Cardiac ventricle fibroblast (primary cell): ENCODE data around the gene PSAPL1. TPM values are rescaled to one million over a fixed set of nuclear protein-coding genes. Genes with fewer than 3 reads are reported as not detected.

Experiments
- total RNA-seq: library from RNA; depleted of rRNA; stranded (reverse); fragments of >200 nt; gene quantifications from 2 replicates; pipeline ENCODE4 v1.2.3, GENCODE V29; 2015

PSAPL1 gene, protein sequence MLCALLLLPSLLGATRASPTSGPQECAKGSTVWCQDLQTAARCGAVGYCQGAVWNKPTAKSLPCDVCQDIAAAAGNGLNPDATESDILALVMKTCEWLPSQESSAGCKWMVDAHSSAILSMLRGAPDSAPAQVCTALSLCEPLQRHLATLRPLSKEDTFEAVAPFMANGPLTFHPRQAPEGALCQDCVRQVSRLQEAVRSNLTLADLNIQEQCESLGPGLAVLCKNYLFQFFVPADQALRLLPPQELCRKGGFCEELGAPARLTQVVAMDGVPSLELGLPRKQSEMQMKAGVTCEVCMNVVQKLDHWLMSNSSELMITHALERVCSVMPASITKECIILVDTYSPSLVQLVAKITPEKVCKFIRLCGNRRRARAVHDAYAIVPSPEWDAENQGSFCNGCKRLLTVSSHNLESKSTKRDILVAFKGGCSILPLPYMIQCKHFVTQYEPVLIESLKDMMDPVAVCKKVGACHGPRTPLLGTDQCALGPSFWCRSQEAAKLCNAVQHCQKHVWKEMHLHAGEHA
- total RNA-seq: under 0.01 TPM in 1 of 2 replicates, not detected in the other

DNA sequence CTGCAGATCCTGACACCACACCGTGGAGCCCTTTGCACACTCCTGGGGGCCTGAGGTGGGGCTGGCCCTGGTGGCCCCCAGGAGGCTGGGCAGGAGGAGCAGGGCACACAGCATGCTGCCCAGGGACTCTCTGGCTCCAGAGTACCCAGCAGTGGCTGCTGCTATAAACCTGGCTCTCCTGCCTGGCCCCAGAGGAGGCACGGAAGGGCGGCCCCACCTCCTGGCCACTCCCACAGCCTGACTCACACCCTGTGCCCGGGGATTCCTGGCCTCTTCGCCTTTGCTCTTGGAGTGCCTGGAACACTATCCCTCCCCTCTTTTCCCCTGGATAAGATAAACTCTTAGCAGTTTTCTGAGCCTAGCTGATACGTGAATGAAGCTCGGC lies at the start of gene PSAPL1:
Gene PSAPL1 (minus strand): TSS at position 165 of the 385 bp plus-strand sequence. CDS start 51 bp downstream, at position 114.

Other genes starting within 250 kb of the PSAPL1 start
- 0.49 and 3.0 TPM in 2 replicates for gene SORCS2, start 242.4 kb downstream of the PSAPL1 start, total RNA-seq